Brain pericyte (primary cell): ENCODE results near the gene STAC3.

Experiments
- DNase-seq: peaks from one replicate; pipeline ENCODE4 v3.0.0-alpha.2; 2012; ENCODE audit warnings: low read depth, low spot score

The STAC3 gene

GRCh38 chr12:57254506-57255280 is 3.7 kb upstream of the STAC3 start:
- no peak for DNase-seq

- no peak for DNase-seq
Measured at GRCh38 chr12:57250541-57250940, 446 bp downstream of the STAC3 start.

GRCh38 chr12:57248934-57249742 is 1.8 kb downstream of the STAC3 start:
- DNase-seq: no peak

GRCh38 chr12:57247041-57247440 is 3.9 kb downstream of the STAC3 start:
- no peak for DNase-seq

- DNase-seq: no peak
Measured at GRCh38 chr12:57244312-57244696, 6.7 kb downstream of the STAC3 start.

GRCh38 chr12:57243521-57244311 is 7.3 kb downstream of the STAC3 start:
- DNase-seq: no peak

GRCh38 chr12:57242691-57243454 is 8.1 kb downstream of the STAC3 start:
- no peak for DNase-seq

GRCh38 chr12:57242329-57242690 is 8.7 kb downstream of the STAC3 start:
- no peak for DNase-seq

GRCh38 chr12:57241402-57242310 is 9.3 kb downstream of the STAC3 start:
- no peak for DNase-seq

GRCh38 chr12:57240926-57241401 is 10.0 kb downstream of the STAC3 start:
- DNase-seq: no peak

- no peak for DNase-seq
Measured at GRCh38 chr12:57240066-57240921, 10.7 kb downstream of the STAC3 start.

GRCh38 chr12:57239587-57240065 is 11.4 kb downstream of the STAC3 start:
- DNase-seq: no peak

GRCh38 chr12:57238854-57239554 is 12.0 kb downstream of the STAC3 start:
- no peak for DNase-seq

GRCh38 chr12:57237932-57238853 is 12.8 kb downstream of the STAC3 start:
- no peak for DNase-seq

GRCh38 chr12:57237596-57237931 is 13.4 kb downstream of the STAC3 start:
- DNase-seq: no peak

GRCh38 chr12:57236925-57237595 is 13.9 kb downstream of the STAC3 start:
- DNase-seq: no peak
